ENCODE measurements around the gene EIF4G3. TPM values are rescaled to one million over a fixed set of nuclear protein-coding genes. Genes with fewer than 3 reads are reported as not detected.

Gene EIF4G3
- total RNA-seq, 1 experiment from 2014 or later, result 55.4 TPM

GRCh38 chr1:20850021-20850420 lies 326.7 kb downstream of the EIF4G3 start:
- ChIA-PET POLR2A (no interaction called here), CTCF (no interaction called here)
- H3K36me3 Mint-ChIP-seq (ENCODE audit: insufficient read depth, unreplicated experiment), result peaks cover 42% of the 10 kb centered on the region
- H3K9me3 Mint-ChIP-seq (ENCODE audit: unreplicated experiment), result no peaks in the 10 kb centered on the region
- no peak overlapping the region for H3K4me3 ChIP-seq (ENCODE audit: low read depth, low read length)
- H3K36me3 ChIP-seq (ENCODE audit: control insufficient read depth, insufficient read depth, low read length), result 0 out of 2 replicates have a peak, but pooled peaks cover 1% of the 10 kb centered on the region
- DNase-seq, result no peak
- no peaks in the 10 kb centered on the region for H3K4me1 Mint-ChIP-seq (ENCODE audit: low read depth, unreplicated experiment)
- no peaks in the 10 kb centered on the region for H3K27me3 ChIP-seq (replicated peaks; ENCODE audit: control insufficient read depth, insufficient read depth, low read length)
- H3K4me3 Mint-ChIP-seq (ENCODE audit: unreplicated experiment), result no peak overlapping the region
- peaks cover 6% of the 10 kb centered on the region; the same call in 1 of the 2 replicates for H3K4me1 ChIP-seq
- no peaks in the 10 kb centered on the region for H3K9me3 ChIP-seq
- H3K27me3 Mint-ChIP-seq (ENCODE audit: insufficient read depth, unreplicated experiment), result no peaks in the 10 kb centered on the region
- no peak for TF ChIP-seq CTCF (IDR thresholded peaks at IDR 0.05; ENCODE audit: insufficient read depth in 1 of 2, low read depth in 1 of 2, low read length in 1 of 2, severe bottlenecking in 1 of 2, unreplicated experiment in 1 of 2)
- BruUV-seq (replicated peaks), result no TSS peak
- no peak overlapping the region for H3K27ac Mint-ChIP-seq (ENCODE audit: unreplicated experiment)
- intact Hi-C loops (cut with micrococcal nuclease; ENCODE audit: unreplicated experiment), result no loop called here

- Mint-ChIP-seq H3K36me3 (ENCODE audit: insufficient read depth, unreplicated experiment) (peaks cover 44% of the 10 kb centered on the region), H3K4me3 (ENCODE audit: unreplicated experiment) (no peak overlapping the region), H3K27ac (ENCODE audit: unreplicated experiment) (no peak overlapping the region), H3K9me3 (ENCODE audit: unreplicated experiment) (no peaks in the 10 kb centered on the region), H3K27me3 (ENCODE audit: insufficient read depth, unreplicated experiment) (no peaks in the 10 kb centered on the region), H3K4me1 (ENCODE audit: low read depth, unreplicated experiment) (no peaks in the 10 kb centered on the region)
- intact Hi-C loops (cut with micrococcal nuclease; ENCODE audit: unreplicated experiment), result loop anchor here (5.0 to 10.0 kb wide), 2 partner anchors 48 to 64 kb away; partner anchors contain the start of gene HP1BP3
- no TSS peak for BruUV-seq (replicated peaks)
- 0 out of 2 replicates have a peak, but pooled peaks cover 1% of the 10 kb centered on the region for H3K36me3 ChIP-seq (ENCODE audit: control insufficient read depth, insufficient read depth, low read length)
- H3K4me1 ChIP-seq, result peaks cover 6% of the 10 kb centered on the region; the same call in 1 of the 2 replicates
- H3K27me3 ChIP-seq (replicated peaks; ENCODE audit: control insufficient read depth, insufficient read depth, low read length), result no peaks in the 10 kb centered on the region
- H3K9me3 ChIP-seq, result no peaks in the 10 kb centered on the region
- ChIA-PET POLR2A (no interaction called here), CTCF (no interaction called here)
- H3K4me3 ChIP-seq (ENCODE audit: low read depth, low read length), result no peak overlapping the region
- no peak for TF ChIP-seq CTCF (IDR thresholded peaks at IDR 0.05; ENCODE audit: insufficient read depth in 1 of 2, low read depth in 1 of 2, low read length in 1 of 2, severe bottlenecking in 1 of 2, unreplicated experiment in 1 of 2)
- no peak for DNase-seq
These were observed 327.6 kb downstream of the EIF4G3 start for GRCh38 chr1:20849100-20849499.

- no peaks in the 10 kb centered on the region for H3K27me3 ChIP-seq (replicated peaks; ENCODE audit: control insufficient read depth, insufficient read depth, low read length)
- Mint-ChIP-seq H3K4me1 (ENCODE audit: low read depth, unreplicated experiment) (no peaks in the 10 kb centered on the region), H3K4me3 (ENCODE audit: unreplicated experiment) (no peak overlapping the region), H3K36me3 (ENCODE audit: insufficient read depth, unreplicated experiment) (peaks cover 37% of the 10 kb centered on the region), H3K9me3 (ENCODE audit: unreplicated experiment) (no peaks in the 10 kb centered on the region), H3K27me3 (ENCODE audit: insufficient read depth, unreplicated experiment) (no peaks in the 10 kb centered on the region), H3K27ac (ENCODE audit: unreplicated experiment) (no peak overlapping the region)
- no peak for TF ChIP-seq CTCF (IDR thresholded peaks at IDR 0.05; ENCODE audit: insufficient read depth in 1 of 2, low read depth in 1 of 2, low read length in 1 of 2, severe bottlenecking in 1 of 2, unreplicated experiment in 1 of 2)
- peak; percentile 1 to 36 for DNase-seq
- H3K36me3 ChIP-seq (ENCODE audit: control insufficient read depth, insufficient read depth, low read length), result 0 out of 2 replicates have a peak, but pooled peaks cover 1% of the 10 kb centered on the region
- CTCF ChIA-PET, result no interaction called here
- peaks cover 6% of the 10 kb centered on the region; the same call in 1 of the 2 replicates for H3K4me1 ChIP-seq
- POLR2A ChIA-PET, result no interaction called here
- no peak overlapping the region for H3K4me3 ChIP-seq (ENCODE audit: low read depth, low read length)
- H3K9me3 ChIP-seq, result no peaks in the 10 kb centered on the region
- intact Hi-C loops (cut with micrococcal nuclease; ENCODE audit: unreplicated experiment), result loop anchor here (5.0 to 10.0 kb wide), 2 partner anchors 49 to 63 kb away; partner anchors contain the start of gene HP1BP3
- BruUV-seq (replicated peaks), result no TSS peak
These were observed 328.5 kb downstream of the EIF4G3 start for GRCh38 chr1:20848162-20848561.
